ENCODE results near the gene ZP3.
A peak's percentile ranks its signal among the peaks of the same experiment; 100 is the strongest.
"Not testable (repeated sequence)": the region's sequence is repeated elsewhere in the genome, so short reads cannot be mapped to it uniquely, and the experiment has no call there.

Gene ZP3

GRCh38 chr7:76386691-76387260 lies 38.0 kb upstream of the ZP3 start:
- POLR2A ChIA-PET: interaction anchor here (0.6 kb wide), 1 partner anchor 1143 kb away, joined by 4 read pairs; no protein-coding TSS in a partner anchor
- CTCF ChIA-PET: no interaction called here

GRCh38 chr7:76387789-76388188 lies 37.0 kb upstream of the ZP3 start:
- POLR2A ChIA-PET; DNase-seq (ENCODE audit: extremely low spot score): not testable (repeated sequence)
- CTCF ChIA-PET: interaction anchor here (1.0 kb wide), 1 partner anchor 37 kb away, joined by 3 read pairs; the partner anchor contains the start of gene ZP3

More at GRCh38 chr7:76386691-76387260, 38.0 kb upstream of the ZP3 start:
- TF ChIP-seq CTCF (IDR thresholded peaks at IDR 0.05; ENCODE audit: control extremely low read depth, extremely low read depth, low read depth, missing control alignments): no peak
- no peak for DNase-seq (ENCODE audit: extremely low spot score)

- TF ChIP-seq CTCF (IDR thresholded peaks at IDR 0.05; ENCODE audit: control extremely low read depth, extremely low read depth, low read depth, missing control alignments): no peak
- ChIA-PET POLR2A (no interaction called here), CTCF (interaction anchor here (2.4 kb wide), 1 partner anchor 30 kb away, joined by 7 read pairs; no protein-coding TSS in a partner anchor)
- no peak for DNase-seq (ENCODE audit: extremely low spot score)
These were observed 34.7 kb upstream of the ZP3 start for GRCh38 chr7:76390092-76390491.

- TF ChIP-seq CTCF (IDR thresholded peaks at IDR 0.05; ENCODE audit: control extremely low read depth, extremely low read depth, low read depth, missing control alignments): no peak
- no peak for DNase-seq (ENCODE audit: extremely low spot score)
- POLR2A ChIA-PET: interaction anchor here (0.7 kb wide), 1 partner anchor 28 kb away, joined by 3 read pairs; no protein-coding TSS in a partner anchor
- CTCF ChIA-PET: no interaction called here
These were observed 32.1 kb upstream of the ZP3 start for GRCh38 chr7:76392531-76393115.

- DNase-seq (ENCODE audit: extremely low spot score): peak; percentile 99
- no peak for TF ChIP-seq CTCF (IDR thresholded peaks at IDR 0.05; ENCODE audit: control extremely low read depth, extremely low read depth, low read depth, missing control alignments)
- ChIA-PET CTCF (interaction anchor here (1.2 kb wide), 1 partner anchor 39 kb away, joined by 3 read pairs; no protein-coding TSS in a partner anchor), POLR2A (interaction anchor here (0.7 kb wide), 1 partner anchor 29 kb away, joined by 3 read pairs; no protein-coding TSS in a partner anchor)
These were observed 31.4 kb upstream of the ZP3 start for GRCh38 chr7:76393116-76394031.

- TF ChIP-seq CTCF (IDR thresholded peaks at IDR 0.05; ENCODE audit: control extremely low read depth, extremely low read depth, low read depth, missing control alignments): no peak
- ChIA-PET CTCF (interaction anchor here (0.9 to 1.2 kb wide), 2 partner anchors 13 to 35 kb away, joined by 3 read pairs; no protein-coding TSS in a partner anchor), POLR2A (no interaction called here)
- no peak for DNase-seq (ENCODE audit: extremely low spot score)
These were observed 29.8 kb upstream of the ZP3 start for GRCh38 chr7:76394957-76395356.

- CTCF ChIA-PET: interaction anchor here (1.0 kb wide), 1 partner anchor 82 kb away, joined by 4 read pairs; no protein-coding TSS in a partner anchor
- POLR2A ChIA-PET: not testable (repeated sequence)
These were observed 29.2 kb upstream of the ZP3 start for GRCh38 chr7:76395605-76395964.

More at GRCh38 chr7:76395605-76395964, 29.2 kb upstream of the ZP3 start:
- not testable (repeated sequence) for DNase-seq (ENCODE audit: extremely low spot score)
